Right cardiac atrium (tissue), 5 donors: ENCODE data around the gene CFAP210. TPM values are rescaled to one million over a fixed set of nuclear protein-coding genes. Genes with fewer than 3 reads are reported as not detected.

Experiments used
- ATAC-seq, 2 donors: fragments of 200-7000 bp; cut with Tn5 transposase; one replicate each; pipeline versions ENCODE4 v1.8.0 to v1.9.1; 2020; ENCODE audit warnings: moderate library complexity in 2 of 2, mild to moderate bottlenecking in 1 of 2
- DNase-seq, 3 donors: peaks; one replicate each; pipeline ENCODE4 v3.0.0-alpha.2; 2020
- H3K27ac ChIP-seq: one replicate; pipeline ENCODE4 v1.5.1; 2013; ENCODE audit warnings: mild to moderate bottlenecking, low read length, control low read depth, moderate library complexity
- H3K27me3 ChIP-seq: one replicate; pipeline ENCODE4 v1.6.1; 2013; ENCODE audit not compliant: control insufficient read depth, insufficient read depth
- H3K4me1 ChIP-seq: one replicate; pipeline ENCODE4 v1.6.1; 2013; ENCODE audit warnings: low read length; ENCODE audit not compliant: control insufficient read depth, insufficient read depth
- H3K4me3 ChIP-seq: one replicate; pipeline ENCODE4 v1.5.1; 2013; ENCODE audit warnings: low read length, control low read depth
- H3K9me3 ChIP-seq: one replicate; pipeline ENCODE4 v1.6.1; 2013; ENCODE audit warnings: low read length; ENCODE audit not compliant: control insufficient read depth
- whole genome bisulfite sequencing: extraction: QIAGEN DNeasy Blood & Tissue Kit; methylation state at CpG from one replicate; pipeline ENCODE4 v1.1.7; 2013; 5-methylcytosine and 5-hydroxymethylcytosine counted together
- intact Hi-C, 4 donors: fragments of 100-400 bp; cut with DNase I; formaldehyde crosslinking; loops; one replicate each; pipeline versions ENCODE4 v1.11.0 to v1.14.0; 2022 to 2023
- long read RNA-seq, 4 donors: library from polyadenylated mRNA; unstranded; transcript quantifications; one replicate each; pipeline ENCODE4 v2.0.0, GENCODE V29; 2020 to 2021
- polyA plus RNA-seq: library from polyadenylated mRNA; stranded (reverse); fragments of 200-250 nt; gene quantifications from one replicate; pipeline ENCODE4 v1.2.3, GENCODE V29; 2013
- total RNA-seq, 4 donors: library from RNA; stranded (reverse); fragmentation: NEBNext Ultra II Directional; extraction: Animal tissue kit (Norgen Biotek cat#: 25700); gene quantifications; one replicate each; pipeline ENCODE4 v1.2.1, GENCODE V29; 2021
- donor health status: healthy with polysubstance abuse.
- donor health status: DM: no; HTN: yes; CAD: no.
- donor health status: DM: no; HTN: no; CAD: no.
- donor health status: DM: no; HTN: yes; CAD: no; lungs with severe emphysema.
- donor health status: DM: yes; HTN: yes; CAD: no.

The CFAP210 gene, protein sequence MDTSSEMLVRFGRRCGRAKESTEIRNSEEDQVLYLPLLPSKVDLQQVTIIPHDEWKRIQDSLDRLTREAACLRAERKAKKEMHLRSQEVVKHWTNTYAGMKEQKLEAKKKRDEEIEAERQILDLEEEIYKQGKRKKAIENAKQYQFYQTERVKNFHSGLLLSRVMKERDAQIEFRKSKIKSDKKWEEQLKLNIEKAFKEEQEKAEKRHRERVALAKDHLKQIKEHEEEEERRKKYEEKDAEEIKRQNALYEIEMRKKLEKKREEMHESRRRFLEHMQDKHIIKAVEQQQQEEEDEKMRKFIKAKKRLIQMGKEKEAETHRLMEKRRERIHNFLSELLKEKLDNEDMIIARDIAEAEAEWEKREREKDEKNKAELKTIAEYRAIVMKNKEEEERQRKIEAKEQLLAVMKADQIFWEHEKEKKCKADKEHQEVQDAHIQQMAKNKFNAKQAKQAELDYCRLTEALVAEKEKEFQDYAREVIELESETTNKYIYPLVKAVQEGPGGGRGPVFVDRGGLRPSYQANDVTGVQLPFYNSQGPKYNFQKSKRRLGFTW
- total RNA-seq (not detected), polyA plus RNA-seq (0.14 TPM)
- long read RNA-seq, donor 1: 0 reads
- long read RNA-seq, donor 2, partial matches to known transcripts: 0 of 1 reads
- long read RNA-seq, donor 2, other reads (novel, unspliced or antisense): 1 of 1 reads
- long read RNA-seq, donor 3, partial matches to known transcripts: 0 of 2 reads
- long read RNA-seq, donor 3, other reads (novel, unspliced or antisense): 2 of 2 reads
- long read RNA-seq, donor 4: 0 reads

DNA sequence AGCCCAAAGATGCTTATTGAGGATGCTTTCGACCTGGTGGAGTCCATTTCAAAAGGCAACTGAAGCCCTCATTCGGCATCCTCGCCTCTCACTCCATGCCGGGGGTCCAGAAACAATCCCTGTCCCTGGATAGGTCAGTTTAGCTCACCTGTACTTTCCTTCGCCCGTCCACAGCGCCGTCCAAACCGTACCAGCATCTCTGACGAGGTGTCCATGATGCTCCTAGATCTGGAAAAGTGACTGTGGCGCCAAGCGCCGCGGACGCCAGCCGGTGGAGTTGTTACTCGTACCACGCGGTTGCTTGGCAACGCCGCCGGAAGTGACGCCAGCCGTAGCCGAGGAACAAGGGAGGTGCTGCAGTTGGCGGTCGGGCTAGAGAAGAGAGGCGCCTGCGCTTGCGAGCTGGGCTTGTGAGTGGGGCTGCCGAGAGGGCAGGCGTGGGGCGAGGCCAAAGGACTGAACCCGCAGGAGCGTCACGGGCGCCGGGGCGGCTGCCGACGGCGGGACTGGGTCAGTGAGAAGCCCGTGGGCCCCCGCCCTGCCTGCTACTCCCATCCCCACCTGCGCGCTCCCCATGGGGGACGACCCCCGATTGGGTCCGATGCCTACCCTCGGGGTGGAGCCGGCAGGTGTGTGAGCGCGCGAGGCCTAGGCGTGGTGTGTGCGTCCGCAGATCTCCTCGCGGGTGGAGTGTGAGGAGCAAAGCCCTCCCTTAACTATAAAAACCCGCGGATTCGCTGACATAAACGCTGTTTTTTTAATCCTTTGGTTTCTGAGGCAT, at the start of gene CFAP210, which contains the start of gene PHOSPHO2:
Gene CFAP210, minus strand, starts transcription at position 293 of the 781 bp plus-strand sequence. Its CDS starts 78 bp downstream, at position 215.
Gene PHOSPHO2, plus strand, starts transcription at position 357 of the 781 bp plus-strand sequence. CDS start 6,503 bp downstream, outside the sequence.
- Histone ChIP-seq H3K27me3 (no peaks in the 10 kb centered on the region), H3K4me3 (peak within 1 kb of the TSS; percentile 74), H3K9me3 (peaks cover 2% of the 10 kb centered on the region), H3K4me1 (no peaks in the 10 kb centered on the region), H3K27ac (peak within 1 kb of the TSS; percentile 66)
- ATAC-seq (peak; percentile 100), DNase-seq (peak; percentile 100)
- intact Hi-C loops: no loop called here
- WGBS: under 1% methylated on average over 63 of the region's 63 CpGs

DNA sequence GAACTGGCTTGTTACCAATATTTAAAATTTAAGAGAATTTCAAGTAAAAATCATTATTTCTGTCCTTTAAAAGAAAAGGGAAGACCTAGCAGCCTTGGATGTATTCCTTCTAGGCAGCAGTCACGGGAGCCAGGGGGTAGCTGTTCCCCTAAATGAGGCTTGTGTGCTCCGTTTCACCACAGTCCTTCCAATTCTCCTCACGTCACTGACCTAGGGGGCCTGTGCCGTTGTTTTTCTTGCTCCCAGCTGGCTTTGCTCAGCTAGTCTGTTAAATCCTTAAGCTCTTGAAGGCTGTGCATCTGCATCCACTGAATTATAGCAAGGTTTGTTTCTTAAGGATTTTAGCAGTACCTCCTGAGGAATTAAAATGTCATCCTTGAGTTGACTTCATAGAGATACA, 49.3 kb upstream of the CFAP210 start:
- ATAC-seq (no peak), DNase-seq (no peak)
- H3K4me3 ChIP-seq: no peak overlapping the region
- H3K9me3 ChIP-seq: no peaks in the 10 kb centered on the region
- no peaks in the 10 kb centered on the region for H3K4me1 ChIP-seq
- WGBS: 67% methylated on average over 4 of the region's 4 CpGs
- intact Hi-C loops: no loop called here
- H3K27ac ChIP-seq: no peak overlapping the region
- H3K27me3 ChIP-seq: no peaks in the 10 kb centered on the region

DNA sequence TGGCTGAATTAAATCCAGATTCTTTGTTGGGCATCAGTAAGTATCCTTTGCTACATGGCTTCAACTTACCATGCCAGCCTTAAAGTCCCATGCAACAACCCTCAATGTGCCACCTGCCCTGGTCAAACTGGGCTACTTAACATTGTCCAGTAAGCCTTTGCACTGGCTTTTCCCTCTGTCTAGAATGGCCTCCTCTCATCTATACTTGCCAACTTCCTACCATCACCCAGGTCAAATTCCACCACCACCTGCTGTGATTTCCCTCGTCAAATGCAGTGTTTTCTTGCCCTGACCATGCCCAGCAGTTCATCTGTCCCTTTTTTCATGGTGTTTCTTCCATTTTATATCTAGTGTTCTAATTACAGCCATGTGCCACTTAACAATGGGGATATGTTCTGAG, 45.1 kb upstream of the CFAP210 start:
- H3K4me1 ChIP-seq: no peaks in the 10 kb centered on the region
- 89% methylated on average over 1 of the region's 1 CpG for WGBS
- no peaks in the 10 kb centered on the region for H3K9me3 ChIP-seq
- no peak overlapping the region for H3K4me3 ChIP-seq
- no peak for ATAC-seq
- H3K27ac ChIP-seq: no peak overlapping the region
- no peak for DNase-seq
- intact Hi-C loops: no loop called here
- no peaks in the 10 kb centered on the region for H3K27me3 ChIP-seq

DNA sequence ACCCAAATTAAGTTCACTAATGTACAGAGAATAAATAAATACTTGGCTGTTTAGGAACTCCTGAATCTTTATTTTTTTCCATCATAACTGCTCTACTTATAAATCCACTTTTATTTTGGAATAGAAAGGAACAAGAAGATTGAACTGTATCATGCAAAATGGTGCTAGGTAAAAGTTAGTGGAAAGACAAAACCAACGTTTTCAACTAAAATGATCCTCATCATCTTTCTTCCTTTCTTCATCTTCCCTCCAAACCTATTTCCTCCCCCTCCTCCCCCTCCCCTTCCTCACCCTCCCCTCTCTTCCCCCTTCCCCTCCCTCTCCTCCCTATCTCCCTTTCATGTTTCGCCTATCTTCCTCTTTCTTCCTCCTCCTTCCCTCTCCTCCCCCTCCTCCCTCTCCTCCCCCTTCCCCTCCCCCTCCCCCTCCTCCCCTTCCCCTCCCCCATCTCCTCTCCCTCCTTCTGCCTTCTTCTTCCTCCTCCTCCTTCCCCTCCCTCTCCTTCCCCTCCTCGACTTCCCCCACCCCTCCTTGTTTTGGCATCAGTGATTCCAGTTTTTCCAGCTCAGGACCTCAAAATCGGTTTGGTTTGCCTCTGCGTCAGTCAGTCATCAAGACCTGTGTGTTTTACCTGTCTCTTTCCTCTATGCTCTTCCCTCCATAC, 44.5 kb upstream of the CFAP210 start:
- WGBS: 65% methylated on average over 4 of the region's 5 CpGs
- Histone ChIP-seq H3K27ac (no peak overlapping the region), H3K27me3 (no peaks in the 10 kb centered on the region), H3K4me3 (no peak overlapping the region), H3K9me3 (no peaks in the 10 kb centered on the region), H3K4me1 (no peaks in the 10 kb centered on the region)
- no peak for DNase-seq
- intact Hi-C loops: no loop called here
- no peak for ATAC-seq

DNA sequence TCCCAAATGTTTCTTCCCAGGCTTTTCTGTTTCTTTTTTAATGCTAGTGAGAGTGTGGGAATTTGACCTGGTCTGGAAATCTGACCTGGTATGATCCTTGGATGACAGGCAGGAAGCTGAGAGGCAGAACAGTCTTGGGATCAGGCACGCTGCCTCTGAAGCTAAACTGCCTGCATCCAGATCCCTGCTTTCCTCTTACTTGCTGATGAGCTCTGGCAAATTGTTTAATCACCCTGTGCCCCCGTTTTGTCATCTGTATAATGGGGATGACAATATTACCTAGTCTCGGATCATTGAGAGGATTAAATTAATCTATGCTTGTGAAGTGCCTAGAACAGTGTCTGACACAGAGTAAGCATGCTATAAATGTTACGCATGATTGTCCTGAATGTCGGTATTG, 42.7 kb upstream of the CFAP210 start:
- Histone ChIP-seq H3K4me3 (peak overlapping the region; percentile 13), H3K4me1 (no peaks in the 10 kb centered on the region), H3K9me3 (no peaks in the 10 kb centered on the region), H3K27ac (no peak overlapping the region), H3K27me3 (no peaks in the 10 kb centered on the region)
- ATAC-seq (no peak), DNase-seq (no peak)
- 86% methylated on average over 5 of the region's 5 CpGs for WGBS
- intact Hi-C loops: no loop called here

DNA sequence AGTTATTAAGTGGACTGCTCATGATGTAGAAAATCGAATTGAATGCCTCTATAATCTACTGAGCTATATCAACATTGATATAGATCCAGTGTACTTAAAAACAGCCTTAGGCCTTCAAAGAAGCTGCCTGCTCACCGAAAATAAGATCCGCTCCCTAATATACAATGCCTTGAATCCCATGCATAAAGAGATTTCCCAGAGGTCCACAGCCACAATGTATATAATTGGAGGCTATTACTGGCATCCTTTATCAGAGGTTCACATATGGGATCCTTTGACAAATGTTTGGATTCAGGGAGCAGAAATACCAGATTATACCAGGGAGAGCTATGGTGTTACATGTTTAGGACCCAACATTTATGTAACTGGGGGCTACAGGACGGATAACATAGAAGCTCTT, 41.4 kb upstream of the CFAP210 start:
- Histone ChIP-seq H3K4me3 (peak overlapping the region; percentile 88), H3K9me3 (no peaks in the 10 kb centered on the region), H3K4me1 (no peaks in the 10 kb centered on the region), H3K27me3 (no peaks in the 10 kb centered on the region), H3K27ac (no peak overlapping the region)
- 88% methylated on average over 4 of the region's 4 CpGs for WGBS
- intact Hi-C loops: no loop called here
- ATAC-seq (no peak), DNase-seq (no peak)

DNA sequence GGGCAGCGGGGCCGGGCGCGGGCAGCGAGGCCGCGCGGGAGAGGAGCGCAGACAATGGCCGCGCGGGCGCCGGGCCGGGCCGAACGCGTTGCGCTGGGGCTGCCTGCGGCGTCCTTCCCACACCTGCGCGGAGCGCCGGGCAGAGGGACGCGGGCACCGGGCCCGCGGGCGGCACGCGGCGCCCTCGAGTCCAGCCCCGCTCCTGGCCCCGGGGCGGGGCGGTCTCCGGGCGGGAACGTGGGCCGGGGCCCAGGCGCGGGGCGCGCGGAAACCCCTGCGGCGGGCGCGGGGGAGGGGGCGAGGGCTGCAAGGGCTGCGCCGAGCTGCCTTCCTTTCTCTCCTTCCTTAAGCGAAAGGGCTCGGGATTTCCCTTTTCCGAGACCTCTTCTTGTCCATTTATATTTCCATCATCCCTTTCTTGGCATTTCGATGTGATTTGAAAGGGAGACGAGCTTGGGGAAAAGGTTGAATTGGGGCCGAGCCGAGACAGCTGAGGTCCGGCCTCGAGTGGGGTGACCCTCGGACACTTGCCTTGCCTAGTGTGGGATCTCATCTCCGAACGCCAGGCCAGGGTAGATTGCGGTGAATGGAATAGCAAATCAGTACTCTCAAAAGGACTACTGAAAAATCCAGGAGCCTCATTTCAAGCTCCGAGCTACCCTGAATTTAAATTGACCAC, 40.1 kb upstream of the CFAP210 start:
- no peak overlapping the region for H3K27ac ChIP-seq
- DNase-seq: peak in 2 of 3 donors; percentile 62 to 67
- WGBS: 1% methylated on average over 69 of the region's 69 CpGs
- H3K4me3 ChIP-seq: peak overlapping the region; percentile 88
- H3K4me1 ChIP-seq: no peaks in the 10 kb centered on the region
- H3K9me3 ChIP-seq: no peaks in the 10 kb centered on the region
- no peaks in the 10 kb centered on the region for H3K27me3 ChIP-seq
- intact Hi-C loops: no loop called here
- peak; percentile 41 to 59 for ATAC-seq

DNA sequence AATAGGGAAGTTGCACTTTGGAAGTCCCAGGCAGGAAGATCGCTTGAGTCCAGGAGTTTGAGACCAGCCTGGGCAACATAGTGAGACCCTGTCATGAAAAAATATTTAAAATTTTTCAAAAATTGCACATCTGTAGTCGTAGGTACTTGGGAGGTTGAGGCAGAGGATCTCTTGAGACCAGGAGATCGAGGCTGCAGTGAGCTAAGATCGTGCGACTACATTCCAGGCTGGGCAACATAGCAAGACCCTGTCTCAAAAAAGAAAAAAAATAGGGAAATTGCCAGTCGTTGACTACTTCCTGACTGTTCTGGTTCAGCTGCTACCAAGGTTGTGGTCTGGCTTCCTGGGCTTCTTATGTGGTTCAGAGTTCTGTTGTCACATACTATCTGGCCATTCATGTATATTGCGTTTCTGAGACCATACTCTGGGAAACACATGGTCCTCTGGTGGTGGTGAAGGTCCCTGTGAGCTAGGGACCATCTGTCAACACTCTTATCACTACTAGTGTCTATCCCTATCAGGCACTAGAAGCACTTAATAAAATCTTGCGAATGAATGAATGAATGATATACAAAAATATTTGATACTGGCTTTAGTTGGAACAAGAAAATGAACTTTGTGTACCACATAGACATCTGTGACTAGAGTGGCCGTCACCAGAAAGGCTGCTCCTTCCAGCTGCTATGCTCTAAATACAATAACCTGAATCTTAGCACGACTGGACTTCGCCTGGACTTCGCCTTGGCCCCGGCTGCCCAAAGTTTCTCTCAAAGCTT, 38.6 kb upstream of the CFAP210 start:
- Histone ChIP-seq H3K27ac (peak overlapping the region; percentile 46), H3K9me3 (no peaks in the 10 kb centered on the region), H3K4me3 (peak overlapping the region; percentile 88), H3K27me3 (no peaks in the 10 kb centered on the region), H3K4me1 (no peaks in the 10 kb centered on the region)
- WGBS: 43% methylated on average over 13 of the region's 13 CpGs
- DNase-seq: no peak
- peak; percentile 25 to 47 for ATAC-seq
- intact Hi-C loops: no loop called here

DNA sequence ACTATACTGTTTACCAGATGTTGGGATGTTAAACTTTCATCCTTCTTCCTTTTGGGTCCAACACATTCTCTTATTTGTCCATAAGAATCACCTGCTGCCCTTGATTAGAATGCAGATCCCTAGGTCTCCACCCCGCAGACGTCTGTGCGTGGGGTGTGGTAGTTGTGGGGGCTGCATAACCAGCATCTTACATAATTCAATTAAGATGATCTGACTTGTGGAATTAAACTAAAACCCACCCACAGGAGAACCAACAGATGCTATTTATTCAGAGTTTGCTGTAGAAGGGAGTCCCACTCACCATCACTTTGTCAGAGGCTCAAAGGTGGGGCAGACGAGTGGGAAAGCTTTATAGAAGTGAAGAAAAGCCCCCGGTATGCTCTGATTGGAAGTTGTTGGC, 37.9 kb upstream of the CFAP210 start:
- WGBS: 51% methylated on average over 5 of the region's 5 CpGs
- Histone ChIP-seq H3K27me3 (no peaks in the 10 kb centered on the region), H3K4me1 (no peaks in the 10 kb centered on the region), H3K9me3 (no peaks in the 10 kb centered on the region), H3K4me3 (no peak overlapping the region), H3K27ac (no peak overlapping the region)
- intact Hi-C loops: no loop called here
- no peak for ATAC-seq
- no peak for DNase-seq
